IPS DF 6.9 (cell line): ENCODE data around the gene GCNT1.
"Not testable (repeated sequence)": the region's sequence is repeated elsewhere in the genome, so short reads cannot be mapped to it uniquely, and the experiment has no call there.

Experiments used
- DNase-seq: peaks from one replicate; pipeline ENCODE4 v3.0.0-alpha.2; 2013; ENCODE audit warnings: low read depth, low spot score
- H3K27ac ChIP-seq: one replicate; pipeline ENCODE4 v1.5.1; 2013; ENCODE audit warnings: low read length, control low read depth
- H3K27me3 ChIP-seq: 2 replicates; pipeline ENCODE4 v1.6.1; 2013; ENCODE audit warnings: mild to moderate bottlenecking, low read length; ENCODE audit not compliant: control insufficient read depth, insufficient read depth
- H3K36me3 ChIP-seq: 2 replicates; pipeline ENCODE4 v1.6.1; 2013; ENCODE audit warnings: low read length; ENCODE audit not compliant: control insufficient read depth, insufficient read depth
- H3K4me1 ChIP-seq: 2 replicates; pipeline ENCODE4 v1.6.1; 2013; ENCODE audit warnings: low read length; ENCODE audit not compliant: control insufficient read depth, insufficient read depth
- H3K4me3 ChIP-seq: 2 replicates; pipeline ENCODE4 v1.5.1; 2013; ENCODE audit warnings: mild to moderate bottlenecking, low read length
- H3K9me3 ChIP-seq: 2 replicates; pipeline ENCODE4 v1.6.1; 2013; ENCODE audit warnings: low read length, inconsistent platforms; ENCODE audit not compliant: control insufficient read depth, insufficient read depth
- WGBS: extraction: QIAGEN DNeasy Blood & Tissue Kit; methylation state at CpG from one replicate; pipeline ENCODE4 v1.1.7; 2013; ENCODE audit warnings: mixed read lengths, missing lambda C conversion rate; ENCODE audit not compliant: insufficient read length, insufficient coverage; 5-methylcytosine and 5-hydroxymethylcytosine counted together

GCNT1 gene

DNA sequence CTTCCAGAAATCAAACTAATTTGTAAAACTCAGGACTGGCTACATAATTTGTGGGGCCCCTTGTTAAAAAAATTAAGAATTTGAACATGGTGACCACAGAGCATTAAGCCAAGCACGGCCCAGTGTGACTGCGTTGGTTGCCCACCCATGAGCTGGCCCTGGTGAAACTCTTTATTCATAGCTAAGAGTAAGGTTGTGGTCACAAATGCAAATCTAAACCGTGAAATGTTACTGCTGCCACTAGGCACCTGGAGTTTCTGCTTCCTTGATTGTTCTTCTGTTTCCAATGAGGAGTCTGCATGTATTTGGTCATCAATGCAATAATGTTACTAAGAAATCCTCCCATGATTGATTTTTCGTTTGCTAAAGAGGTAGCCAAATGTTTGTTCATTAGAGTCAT is 4.2 kb downstream of the GCNT1 start:
- Histone ChIP-seq H3K4me3 (no peak overlapping the region), H3K27ac (no peak overlapping the region), H3K9me3 (no peaks in the 10 kb centered on the region), H3K36me3 (peaks cover 2% of the 10 kb centered on the region; the same call in 1 of the 2 replicates), H3K27me3 (no peaks in the 10 kb centered on the region), H3K4me1 (0 out of 2 replicates have a peak, but pooled peaks cover 1% of the 10 kb centered on the region)
- no CpG with 5 or more reads among the region's 4 CpGs for WGBS
- DNase-seq: no peak

GRCh38 chr9:76464706-76465105 is 5.7 kb downstream of the GCNT1 start:
- WGBS: no CpG with 5 or more reads among the region's 1 CpG
- 0 out of 2 replicates have a peak, but pooled peaks cover 1% of the 10 kb centered on the region for H3K4me1 ChIP-seq
- H3K9me3 ChIP-seq: no peaks in the 10 kb centered on the region
- H3K27me3 ChIP-seq: no peaks in the 10 kb centered on the region
- peaks cover 2% of the 10 kb centered on the region; the same call in 1 of the 2 replicates for H3K36me3 ChIP-seq
- DNase-seq: no peak
- H3K4me3 ChIP-seq: no peak overlapping the region
- H3K27ac ChIP-seq: no peak overlapping the region

DNA sequence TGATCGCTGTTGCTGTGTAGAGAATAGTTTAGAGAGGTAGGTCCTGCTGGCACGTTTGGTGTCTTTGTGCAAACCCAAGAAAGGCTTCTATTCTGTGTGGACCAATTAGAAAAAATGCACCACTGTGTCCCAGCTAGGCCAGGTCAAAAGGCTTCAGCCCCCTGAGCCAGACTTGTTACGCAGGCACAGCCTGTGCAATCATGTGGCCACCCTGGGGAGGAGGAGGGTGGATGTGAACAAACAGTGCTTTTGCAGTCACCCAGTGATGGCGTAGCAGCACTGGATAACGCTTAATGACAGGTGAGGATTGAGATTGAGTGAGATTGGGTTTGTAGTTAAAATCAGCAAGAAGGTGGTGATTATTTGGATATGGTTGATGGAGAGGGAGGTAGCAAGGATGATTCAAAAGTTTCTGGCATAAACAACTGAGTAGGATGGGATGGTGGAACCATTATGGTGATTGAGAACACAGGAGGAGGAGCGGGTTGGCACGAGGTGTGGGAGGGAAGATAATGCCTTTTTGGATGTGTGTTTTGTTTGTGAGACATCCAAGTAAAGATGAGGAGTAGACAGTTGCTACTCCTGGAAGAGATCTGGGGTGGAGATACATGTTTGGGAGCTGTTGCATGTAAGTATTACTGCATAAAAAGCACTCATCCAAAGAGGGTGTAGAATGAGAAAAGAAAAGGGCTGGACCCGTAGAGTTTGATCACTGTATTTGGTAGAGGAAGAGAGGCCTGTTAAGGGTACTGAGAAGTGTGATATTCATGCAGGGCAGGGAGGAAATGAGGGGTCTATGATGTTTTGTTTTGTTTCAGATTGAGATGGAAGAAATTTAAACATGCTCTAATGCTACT is 6.7 kb downstream of the GCNT1 start:
- 100% methylated on average over 1 of the region's 8 CpGs for WGBS
- Histone ChIP-seq H3K4me3 (no peak overlapping the region), H3K27me3 (no peaks in the 10 kb centered on the region), H3K4me1 (0 out of 2 replicates have a peak, but pooled peaks cover 1% of the 10 kb centered on the region), H3K27ac (no peak overlapping the region), H3K9me3 (no peaks in the 10 kb centered on the region), H3K36me3 (peaks cover 2% of the 10 kb centered on the region; the same call in 1 of the 2 replicates)
- DNase-seq: no peak

- no peak for DNase-seq
- Histone ChIP-seq H3K9me3 (no peaks in the 10 kb centered on the region), H3K36me3 (peaks cover 2% of the 10 kb centered on the region; the same call in 1 of the 2 replicates), H3K4me1 (peaks cover 4% of the 10 kb centered on the region; the same call in 1 of the 2 replicates), H3K27ac (no peak overlapping the region), H3K4me3 (no peak overlapping the region), H3K27me3 (no peaks in the 10 kb centered on the region)
- WGBS: no CpG with 5 or more reads among the region's 2 CpGs
Observed at GRCh38 chr9:76466299-76466605, 7.3 kb downstream of the GCNT1 start.

- no peaks in the 10 kb centered on the region for H3K27me3 ChIP-seq
- H3K27ac ChIP-seq: no peak overlapping the region
- H3K4me3 ChIP-seq: no peak overlapping the region
- DNase-seq: no peak
- WGBS: 100% methylated on average over 3 of the region's 3 CpGs
- no peaks in the 10 kb centered on the region for H3K36me3 ChIP-seq
- peaks cover 5% of the 10 kb centered on the region for H3K4me1 ChIP-seq
- no peaks in the 10 kb centered on the region for H3K9me3 ChIP-seq
Observed at GRCh38 chr9:76474419-76474818, 15.4 kb downstream of the GCNT1 start.

DNA sequence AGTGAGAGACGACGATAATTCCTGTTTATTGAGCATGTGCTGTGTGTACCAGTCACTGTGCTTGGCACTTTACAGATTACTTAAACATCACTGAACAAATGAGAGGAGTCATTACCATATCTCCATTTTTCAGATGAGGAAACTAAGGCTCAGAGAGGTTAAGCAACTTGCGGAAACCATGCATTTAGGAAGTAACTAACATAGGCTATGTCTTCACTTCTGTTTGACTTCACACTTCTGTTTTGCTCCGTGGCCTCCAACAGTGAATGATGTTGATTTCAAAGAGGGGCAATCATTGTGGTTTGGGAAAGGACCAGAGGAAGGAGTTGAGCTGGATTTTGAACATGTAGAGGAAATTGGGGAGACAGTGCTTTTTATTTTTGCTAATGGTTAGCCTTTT is 16.7 kb downstream of the GCNT1 start:
- H3K27me3 ChIP-seq: no peaks in the 10 kb centered on the region

DNA sequence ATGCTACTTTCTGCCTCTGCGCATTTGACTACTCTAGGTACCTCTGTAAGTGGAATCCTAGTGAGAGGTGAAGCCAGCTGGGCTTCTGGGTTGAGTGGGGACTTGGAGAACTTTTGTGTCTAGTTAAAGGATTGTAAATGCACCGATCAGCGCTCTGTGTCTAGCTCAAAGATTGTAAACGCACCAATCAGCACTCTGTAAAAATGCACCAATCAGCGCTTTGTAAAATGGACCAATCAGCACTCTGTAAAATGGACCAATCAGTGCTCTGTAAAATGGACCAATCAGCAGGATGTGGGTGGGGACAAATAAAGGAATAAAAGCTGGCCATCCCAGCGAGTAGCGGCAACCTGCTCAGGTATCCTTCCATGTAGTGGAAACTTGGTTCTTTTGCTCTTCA is 18.8 kb downstream of the GCNT1 start:
- not testable (repeated sequence) for H3K9me3 ChIP-seq, DNase-seq, H3K36me3 ChIP-seq, H3K27ac ChIP-seq, H3K4me1 ChIP-seq, H3K27me3 ChIP-seq, H3K4me3 ChIP-seq
- no CpG with 5 or more reads among the region's 7 CpGs for WGBS

More for the DNA sequence above, 16.7 kb downstream of the GCNT1 start:
- no peak for DNase-seq
- no peak overlapping the region for H3K27ac ChIP-seq
- H3K9me3 ChIP-seq: no peaks in the 10 kb centered on the region
- WGBS: no CpG with 5 or more reads among the region's 4 CpGs
- H3K4me1 ChIP-seq: peaks cover 5% of the 10 kb centered on the region
- no peak overlapping the region for H3K4me3 ChIP-seq
- no peaks in the 10 kb centered on the region for H3K36me3 ChIP-seq

DNA sequence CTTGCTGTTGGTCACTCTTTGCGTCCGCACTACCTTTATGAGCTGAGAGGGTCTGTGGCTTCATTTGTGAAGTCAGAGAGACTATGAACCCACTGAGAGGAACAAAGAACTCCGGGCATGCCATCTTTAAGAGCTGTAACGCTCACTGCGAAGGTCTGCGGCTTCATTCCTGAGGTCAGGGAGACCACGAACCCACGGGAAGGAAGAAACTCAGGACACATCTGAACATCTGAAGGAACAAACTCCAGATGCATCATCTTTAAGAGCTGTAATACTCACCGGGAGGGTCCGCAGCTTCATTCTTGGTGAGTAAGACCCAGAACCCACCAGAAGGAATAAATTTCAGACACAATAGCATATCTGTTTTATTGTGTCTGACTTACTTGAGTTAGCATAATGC is 19.2 kb downstream of the GCNT1 start:
- WGBS: no CpG with 5 or more reads among the region's 10 CpGs
- H3K4me1 ChIP-seq: peaks cover 2% of the 10 kb centered on the region; the same call in 1 of the 2 replicates
- no peaks in the 10 kb centered on the region for H3K9me3 ChIP-seq
- H3K27ac ChIP-seq: no peak overlapping the region
- H3K4me3 ChIP-seq: no peak overlapping the region
- DNase-seq: no peak
- no peaks in the 10 kb centered on the region for H3K27me3 ChIP-seq
- no peaks in the 10 kb centered on the region for H3K36me3 ChIP-seq

GRCh38 chr9:76479337-76479736 is 20.4 kb downstream of the GCNT1 start:
- not testable (repeated sequence) for DNase-seq, H3K27me3 ChIP-seq, H3K27ac ChIP-seq, H3K4me3 ChIP-seq, H3K36me3 ChIP-seq, H3K9me3 ChIP-seq, H3K4me1 ChIP-seq
- no CpG with 5 or more reads among the region's 2 CpGs for WGBS

DNA sequence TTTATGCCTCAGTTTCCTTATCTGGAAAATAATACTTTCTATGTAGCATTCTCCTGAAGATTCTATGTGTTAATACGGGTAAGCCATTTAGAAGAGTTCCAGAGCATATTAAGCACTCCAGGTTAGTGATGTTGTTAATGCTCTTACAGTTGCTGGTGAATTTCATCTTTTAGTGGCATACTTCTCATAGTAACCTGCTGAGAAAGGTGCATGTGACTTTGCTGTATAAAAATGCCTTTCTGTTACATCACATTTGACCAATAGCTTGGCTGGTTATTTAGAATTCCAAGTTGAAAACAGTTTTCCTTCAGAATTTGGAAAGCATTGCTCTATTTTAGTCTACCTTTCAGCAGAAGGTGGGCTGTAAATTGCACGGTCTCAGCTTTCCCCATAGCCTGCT is 27.2 kb downstream of the GCNT1 start:
- H3K4me3 ChIP-seq: no peak overlapping the region
- no peaks in the 10 kb centered on the region for H3K36me3 ChIP-seq
- no peak overlapping the region for H3K27ac ChIP-seq
- DNase-seq: no peak
- no peaks in the 10 kb centered on the region for H3K9me3 ChIP-seq
- H3K27me3 ChIP-seq: no peaks in the 10 kb centered on the region
- no CpG with 5 or more reads among the region's 2 CpGs for WGBS
- no peaks in the 10 kb centered on the region for H3K4me1 ChIP-seq
